B cell (primary cell): ENCODE measurements around the gene STEEP1. TPM values are rescaled to one million over a fixed set of nuclear protein-coding genes. Genes with fewer than 3 reads are reported as not detected.

ENCODE experiments used
- ATAC-seq: fragments of 200-7000 bp; cut with Tn5 transposase; one replicate; pipeline ENCODE4 v1.10.0; 2021; ENCODE audit warnings: low read depth, mild to moderate bottlenecking, moderate number of reproducible peaks, moderate library complexity
- CTCF ChIA-PET: fragments of 350-600 bp; sonication (Branson Sonifier 250); formaldehyde crosslinking; loops from one replicate; lab custom pipeline; 2021; ENCODE audit warnings: antibody characterized with exemption, inconsistent platforms; lab: Charles Lee
- POLR2A ChIA-PET: fragments of 350-600 bp; sonication (Branson Sonifier 250); formaldehyde crosslinking; loops from one replicate; lab custom pipeline; 2021; ENCODE audit warnings: antibody characterized with exemption; lab: Charles Lee
- DNase-seq: peaks from one replicate; pipeline ENCODE4 v3.0.0; 2013
- H2AFZ ChIP-seq: 2 replicates; pipeline ENCODE4 v1.6.1; 2012; ENCODE audit warnings: mild to moderate bottlenecking, low read depth, low read length; ENCODE audit not compliant: insufficient read depth, poor library complexity, severe bottlenecking
- H3K27ac ChIP-seq, 2 donors: 1 replicate in 1 of 2; 2 replicates in 1 of 2; pipeline ENCODE4 v1.5.1; 2012 to 2013; ENCODE audit warnings: low read length in 2 of 2, mild to moderate bottlenecking in 2 of 2, moderate library complexity in 1 of 2
- H3K27me3 ChIP-seq, 4 experiments: fragments of 200-600 bp in 1 of 4; sonication (generic) in 1 of 4; replicated peaks in 1 of 4; 1 replicate in 2 of 4; 2 replicates in 2 of 4; pipeline versions ENCODE4 v1.6.1 to v1.7.0; 2013 to 2016; ENCODE audit warnings: low read length in 3 of 4, mild to moderate bottlenecking in 2 of 4, mixed read lengths in 1 of 4, moderate library complexity in 1 of 4; ENCODE audit not compliant: insufficient read depth in 4 of 4, control insufficient read depth in 3 of 4; ENCODE audit errors: control extremely low read depth in 1 of 4
- H3K36me3 ChIP-seq, 2 experiments: replicated peaks in 1 of 2; 1 replicate in 1 of 2; 2 replicates in 1 of 2; pipeline versions ENCODE4 v1.6.1 to v1.7.1; 2013; ENCODE audit warnings: low read length in 1 of 2; ENCODE audit not compliant: insufficient read depth in 2 of 2, control insufficient read depth in 1 of 2; ENCODE audit errors: control extremely low read depth in 1 of 2, extremely low read depth in 1 of 2
- H3K4me1 ChIP-seq, 2 donors: fragments of 200-600 bp in 1 of 2; sonication (generic) in 1 of 2; 1 replicate in 1 of 2; 2 replicates in 1 of 2; pipeline versions ENCODE4 v1.5.1 to v1.6.1; 2013 to 2017; ENCODE audit warnings: low read length in 2 of 2; ENCODE audit not compliant: control insufficient read depth in 2 of 2, insufficient read depth in 2 of 2
- H3K4me2 ChIP-seq: replicated peaks from 2 replicates; pipeline ENCODE3; 2012; ENCODE audit warnings: mild to moderate bottlenecking, low read depth, low read length; ENCODE audit not compliant: poor library complexity, severe bottlenecking
- H3K4me3 ChIP-seq, 5 experiments: fragments of 200-600 bp in 1 of 5; sonication (generic) in 1 of 5; 1 replicate in 3 of 5; 2 replicates in 2 of 5; pipeline versions ENCODE4 v1.5.1 to v1.7.0; 2011 to 2016; ENCODE audit warnings: low read length in 4 of 5, mild to moderate bottlenecking in 4 of 5, low read depth in 2 of 5, control low read depth in 1 of 5, moderate library complexity in 1 of 5; ENCODE audit not compliant: insufficient read depth in 1 of 5; ENCODE audit errors: control extremely low read depth in 1 of 5, extremely low read depth in 1 of 5
- H3K79me2 ChIP-seq: fragments of 200-600 bp; sonication (generic); one replicate; pipeline ENCODE4 v1.6.0; 2016; ENCODE audit warnings: low read length; ENCODE audit not compliant: control insufficient read depth, insufficient read depth
- H3K9ac ChIP-seq: fragments of 200-600 bp; sonication (generic); 2 replicates; pipeline ENCODE4 v1.6.1; 2017; ENCODE audit warnings: mild to moderate bottlenecking, low read length, moderate library complexity
- H3K9me3 ChIP-seq, 3 donors: one replicate each; pipeline versions ENCODE4 v1.6.1 to v1.7.1; 2013; ENCODE audit warnings: low read length in 2 of 3; ENCODE audit not compliant: control insufficient read depth in 2 of 3, insufficient read depth in 1 of 3; ENCODE audit errors: control extremely low read depth in 1 of 3
- H4K20me1 ChIP-seq: 2 replicates; pipeline ENCODE4 v1.6.0; 2012; ENCODE audit warnings: mild to moderate bottlenecking, low read length; ENCODE audit not compliant: insufficient read depth, control insufficient read depth, poor library complexity, severe bottlenecking
- H3K27ac Mint-ChIP-seq: one replicate; pipeline ENCODE4 v1.8.0; 2021; ENCODE audit warnings: mixed read lengths
- H3K27me3 Mint-ChIP-seq: one replicate; pipeline ENCODE4 v1.8.0; 2021; ENCODE audit warnings: mixed read lengths
- H3K4me1 Mint-ChIP-seq: one replicate; pipeline ENCODE4 v1.8.0; 2021; ENCODE audit warnings: mixed read lengths
- H3K4me3 Mint-ChIP-seq: one replicate; pipeline ENCODE4 v1.8.0; 2021; ENCODE audit warnings: mixed read lengths
- H3K9me3 Mint-ChIP-seq: one replicate; pipeline ENCODE4 v1.8.0; 2022; ENCODE audit warnings: mixed read lengths; ENCODE audit not compliant: insufficient read depth
- CTCF ChIP-seq: fragments of 200-600 bp; IDR thresholded peaks from one replicate; pipeline ENCODE4 v1.8.0; 2022; ENCODE audit warnings: antibody characterized with exemption, mild to moderate bottlenecking
- EZH2 ChIP-seq: IDR thresholded peaks from 2 replicates; pipeline ENCODE4 v1.6.1; 2012; ENCODE audit warnings: borderline replicate concordance, low read depth, mild to moderate bottlenecking, moderate library complexity, low read length; ENCODE audit not compliant: insufficient read depth, poor library complexity, severe bottlenecking
- WGBS: methylation state at CpG from one replicate; pipeline ENCODE4 v1.1.5; 2013; ENCODE audit warnings: missing lambda C conversion rate; ENCODE audit not compliant: insufficient coverage; 5-methylcytosine and 5-hydroxymethylcytosine counted together
- intact Hi-C: fragments of 100-400 bp; cut with micrococcal nuclease; formaldehyde crosslinking; loops from one replicate; pipeline ENCODE4 v1.10.0; 2022
- polyA plus RNA-seq: library from polyadenylated mRNA; depleted of rRNA; stranded (reverse); fragments of >200 nt; gene quantifications from 2 replicates; pipeline ENCODE4 v1.2.3, GENCODE V29; 2012
- total RNA-seq, 2 donors: library from RNA; stranded (reverse); fragments of 120-200 nt in 1 of 2; gene quantifications; 1 replicate in 1 of 2; 2 replicates in 1 of 2; pipeline versions ENCODE4 v1.2.3 to v1.2.4, GENCODE V29; 2013 to 2022

Gene STEEP1
- total and polyA plus RNA-seq, 2 donors (not counting 1 experiment from before 2014, with no cell fraction given), result 12.0 to 27.6 TPM

DNA sequence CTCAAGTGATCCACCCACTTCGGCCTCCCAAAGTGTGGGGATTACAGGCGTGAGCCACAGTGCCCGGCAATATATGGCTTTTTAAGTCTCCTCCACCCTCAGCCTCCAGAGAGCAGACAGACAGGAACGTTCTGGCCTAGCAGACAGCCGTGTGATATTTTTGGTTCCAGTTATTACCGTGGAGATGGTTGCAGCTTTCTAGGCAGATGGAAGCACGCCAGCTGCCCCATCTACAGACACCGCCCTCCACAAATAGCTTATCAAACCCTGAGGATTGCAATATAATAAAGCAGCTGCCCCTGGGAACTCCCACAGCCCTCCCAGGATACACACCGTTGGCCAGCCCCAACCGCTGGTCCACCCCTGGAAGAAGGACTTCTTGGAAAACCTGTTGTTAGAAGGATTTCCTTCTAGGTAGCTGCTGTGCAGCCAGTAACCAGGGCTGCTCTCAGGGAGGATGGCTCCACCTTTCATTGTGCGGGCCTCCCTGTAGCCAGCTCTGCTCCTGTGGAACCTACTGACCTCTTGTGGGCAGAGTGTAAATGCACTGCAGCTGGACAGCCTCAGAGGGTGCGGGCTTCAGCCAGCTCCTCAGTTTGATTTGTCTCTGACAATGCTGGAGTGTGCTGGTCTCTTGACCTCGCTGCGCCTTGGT, 52.9 kb downstream of the STEEP1 start:
- Mint-ChIP-seq H3K9me3 (no peaks in the 10 kb centered on the region), H3K27ac (no peak overlapping the region), H3K27me3 (no peaks in the 10 kb centered on the region), H3K4me3 (no peak overlapping the region), H3K4me1 (peaks cover 3% of the 10 kb centered on the region)
- Histone ChIP-seq H3K36me3 (no peaks in the 10 kb centered on the region), H2AFZ (no peak overlapping the region), H3K4me3 (no peak overlapping the region), H3K4me2 (no peak overlapping the region), H3K4me1 (peaks cover 0 to 3% of the 10 kb centered on the region in 2 donors), H3K9me3 (no peaks in the 10 kb centered on the region), H3K27ac (no peak overlapping the region), H3K79me2 (no peaks in the 10 kb centered on the region), H4K20me1 (no peaks in the 10 kb centered on the region), H3K9ac (no peak overlapping the region), H3K27me3 (no peaks in the 10 kb centered on the region)
- CTCF ChIA-PET, result interaction anchor here (0.5 to 1.6 kb wide), 20 partner anchors 9 to 376 kb away, joined by 3 to 12 read pairs (median 4); partner anchors contain the start of genes SLC25A5 and UBE2A
- 46% methylated on average over 3 of the region's 14 CpGs for WGBS
- POLR2A ChIA-PET, result interaction anchor here (0.7 kb wide), 1 partner anchor 101 kb away, joined by 4 read pairs; no protein-coding TSS in a partner anchor
- ATAC-seq, result peak; percentile 71
- intact Hi-C loops, result loop anchor here (1.0 to 10.0 kb wide), 3 partner anchors 24 to 395 kb away; partner anchors contain the start of gene SLC25A5
- peak; percentile 44 for DNase-seq
- TF ChIP-seq CTCF (no peak), EZH2 (no peak)

GRCh38 chrX:119507206-119507605, 58.0 kb downstream of the STEEP1 start:
- Histone ChIP-seq H3K4me3 (no peak overlapping the region), H3K36me3 (no peaks in the 10 kb centered on the region), H2AFZ (no peak overlapping the region), H3K4me2 (no peak overlapping the region), H3K9me3 (no peaks in the 10 kb centered on the region), H4K20me1 (no peaks in the 10 kb centered on the region), H3K9ac (no peak overlapping the region), H3K27ac (no peak overlapping the region), H3K79me2 (no peaks in the 10 kb centered on the region), H3K4me1 (peaks cover 0 to 7% of the 10 kb centered on the region in 2 donors), H3K27me3 (no peaks in the 10 kb centered on the region)
- TF ChIP-seq EZH2 (no peak), CTCF (no peak)
- intact Hi-C loops, result no loop called here
- no peaks in the 10 kb centered on the region for H3K27me3 Mint-ChIP-seq
- H3K4me1 Mint-ChIP-seq, result peaks cover 4% of the 10 kb centered on the region
- H3K27ac Mint-ChIP-seq, result no peak overlapping the region
- 81% methylated on average over 3 of the region's 6 CpGs for WGBS
- ChIA-PET POLR2A (no interaction called here), CTCF (interaction anchor here (0.6 to 2.1 kb wide), 4 partner anchors 9 to 691 kb away, joined by 3 to 8 read pairs (median 4); no protein-coding TSS in a partner anchor)
- no peak overlapping the region for H3K4me3 Mint-ChIP-seq
- ATAC-seq (no peak), DNase-seq (no peak)
- no peaks in the 10 kb centered on the region for H3K9me3 Mint-ChIP-seq
